ENCODE results near the gene BLOC1S3.
A peak's percentile ranks its signal among the peaks of the same experiment; 100 is the strongest.

BLOC1S3 gene, protein sequence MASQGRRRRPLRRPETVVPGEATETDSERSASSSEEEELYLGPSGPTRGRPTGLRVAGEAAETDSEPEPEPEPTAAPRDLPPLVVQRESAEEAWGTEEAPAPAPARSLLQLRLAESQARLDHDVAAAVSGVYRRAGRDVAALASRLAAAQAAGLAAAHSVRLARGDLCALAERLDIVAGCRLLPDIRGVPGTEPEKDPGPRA

DNA sequence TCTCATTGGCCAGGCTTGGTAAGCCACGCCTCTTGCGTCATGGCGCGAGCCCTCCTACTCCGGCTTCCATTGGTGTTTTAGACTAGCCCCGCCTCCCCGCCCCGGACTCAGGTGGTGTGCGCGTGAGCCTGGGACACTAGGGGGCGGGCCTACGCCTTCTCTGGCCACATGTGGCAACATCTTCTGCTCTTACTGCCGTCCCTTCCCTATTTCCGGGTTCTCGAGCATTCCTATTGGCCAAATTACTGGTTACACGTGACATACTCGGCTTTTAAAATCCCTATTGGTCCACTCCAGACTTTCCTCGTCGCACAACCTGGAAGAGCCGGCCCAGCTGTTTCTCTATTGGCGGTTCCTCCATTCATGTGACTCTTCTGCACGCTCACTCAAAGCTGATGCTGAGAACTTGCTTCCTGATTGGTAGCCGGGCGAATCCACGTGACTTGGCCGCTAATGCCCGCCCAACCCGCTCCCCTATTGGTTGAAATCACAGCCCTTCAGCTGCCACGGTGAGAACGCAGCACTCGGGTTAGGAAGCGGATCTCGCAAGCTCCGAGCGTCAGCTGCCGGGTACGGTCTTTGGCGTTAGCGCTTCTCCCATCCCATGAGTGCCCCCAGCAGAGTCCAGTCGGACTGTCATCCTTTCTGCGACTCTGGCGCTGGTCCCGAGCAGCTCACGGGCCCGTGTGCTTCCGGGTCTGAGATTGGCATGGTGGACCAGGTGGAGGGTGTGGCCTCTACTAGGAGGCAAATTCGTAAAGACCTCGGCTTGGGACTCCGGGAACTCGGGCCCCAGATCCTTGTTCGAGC is at the start of gene BLOC1S3:
Gene BLOC1S3, plus strand, starts transcription at position 523 of the 810 bp plus-strand sequence. CDS start 513 bp downstream, outside the sequence.
- TF ChIP-seq, protein P1, sequence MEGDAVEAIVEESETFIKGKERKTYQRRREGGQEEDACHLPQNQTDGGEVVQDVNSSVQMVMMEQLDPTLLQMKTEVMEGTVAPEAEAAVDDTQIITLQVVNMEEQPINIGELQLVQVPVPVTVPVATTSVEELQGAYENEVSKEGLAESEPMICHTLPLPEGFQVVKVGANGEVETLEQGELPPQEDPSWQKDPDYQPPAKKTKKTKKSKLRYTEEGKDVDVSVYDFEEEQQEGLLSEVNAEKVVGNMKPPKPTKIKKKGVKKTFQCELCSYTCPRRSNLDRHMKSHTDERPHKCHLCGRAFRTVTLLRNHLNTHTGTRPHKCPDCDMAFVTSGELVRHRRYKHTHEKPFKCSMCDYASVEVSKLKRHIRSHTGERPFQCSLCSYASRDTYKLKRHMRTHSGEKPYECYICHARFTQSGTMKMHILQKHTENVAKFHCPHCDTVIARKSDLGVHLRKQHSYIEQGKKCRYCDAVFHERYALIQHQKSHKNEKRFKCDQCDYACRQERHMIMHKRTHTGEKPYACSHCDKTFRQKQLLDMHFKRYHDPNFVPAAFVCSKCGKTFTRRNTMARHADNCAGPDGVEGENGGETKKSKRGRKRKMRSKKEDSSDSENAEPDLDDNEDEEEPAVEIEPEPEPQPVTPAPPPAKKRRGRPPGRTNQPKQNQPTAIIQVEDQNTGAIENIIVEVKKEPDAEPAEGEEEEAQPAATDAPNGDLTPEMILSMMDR (conservative IDR thresholded peaks at IDR 0.05) = no peak; the same call in 1 of the 2 replicates
- TF ChIP-seq ZFX (IDR thresholded peaks at IDR 0.05) = no peak
- peak within 1 kb of the TSS; percentile 88 for H3K27ac ChIP-seq

DNA sequence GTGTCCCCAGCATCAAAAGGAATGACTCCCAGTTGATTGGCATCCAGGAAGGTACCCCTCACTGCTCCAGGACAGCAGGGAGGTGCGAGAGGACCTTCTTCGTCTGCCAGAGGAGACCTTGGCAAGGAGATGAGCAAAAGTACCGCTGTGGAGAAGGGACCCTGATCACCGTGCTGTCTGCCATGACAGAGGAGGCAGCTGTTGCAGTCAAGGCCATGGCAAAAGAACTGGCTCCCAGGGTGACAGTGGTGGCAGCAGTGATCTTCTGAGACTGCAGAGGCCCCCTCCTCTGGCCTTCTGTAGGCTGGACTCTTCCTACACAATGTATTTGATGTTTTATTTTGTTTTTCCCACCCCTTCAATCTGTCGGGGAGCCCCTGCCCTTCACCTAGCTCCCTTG is 49.8 kb upstream of the BLOC1S3 start:
- TF ChIP-seq ZFX (IDR thresholded peaks at IDR 0.05) = no peak
- TF ChIP-seq, protein P1 (conservative IDR thresholded peaks at IDR 0.05) = no peak

DNA sequence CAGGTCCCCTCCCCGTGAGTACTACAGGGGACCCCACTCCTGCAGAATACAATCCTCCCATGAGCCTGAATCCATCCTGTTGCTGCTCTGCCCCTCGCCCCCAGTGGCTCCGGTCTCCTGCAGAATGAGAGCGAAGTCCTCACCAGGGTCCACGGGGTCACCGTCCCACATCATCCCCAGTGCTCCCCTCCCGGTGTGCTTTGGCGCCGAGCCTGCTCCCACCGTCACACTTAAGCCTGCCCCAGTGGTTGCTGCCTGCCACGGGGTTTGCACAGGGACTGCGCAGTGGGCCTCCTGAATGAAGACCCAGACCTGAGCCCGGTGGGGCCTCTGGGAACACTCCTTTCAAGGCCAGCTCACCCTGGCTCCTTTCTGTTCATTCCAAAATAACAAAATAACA is 48.3 kb upstream of the BLOC1S3 start:
- no peak overlapping the region for H3K27ac ChIP-seq
- TF ChIP-seq, protein P1 (conservative IDR thresholded peaks at IDR 0.05) = no peak
- TF ChIP-seq ZFX (IDR thresholded peaks at IDR 0.05) = no peak

More for the DNA sequence above, 49.8 kb upstream of the BLOC1S3 start:
- no peak overlapping the region for H3K27ac ChIP-seq

DNA sequence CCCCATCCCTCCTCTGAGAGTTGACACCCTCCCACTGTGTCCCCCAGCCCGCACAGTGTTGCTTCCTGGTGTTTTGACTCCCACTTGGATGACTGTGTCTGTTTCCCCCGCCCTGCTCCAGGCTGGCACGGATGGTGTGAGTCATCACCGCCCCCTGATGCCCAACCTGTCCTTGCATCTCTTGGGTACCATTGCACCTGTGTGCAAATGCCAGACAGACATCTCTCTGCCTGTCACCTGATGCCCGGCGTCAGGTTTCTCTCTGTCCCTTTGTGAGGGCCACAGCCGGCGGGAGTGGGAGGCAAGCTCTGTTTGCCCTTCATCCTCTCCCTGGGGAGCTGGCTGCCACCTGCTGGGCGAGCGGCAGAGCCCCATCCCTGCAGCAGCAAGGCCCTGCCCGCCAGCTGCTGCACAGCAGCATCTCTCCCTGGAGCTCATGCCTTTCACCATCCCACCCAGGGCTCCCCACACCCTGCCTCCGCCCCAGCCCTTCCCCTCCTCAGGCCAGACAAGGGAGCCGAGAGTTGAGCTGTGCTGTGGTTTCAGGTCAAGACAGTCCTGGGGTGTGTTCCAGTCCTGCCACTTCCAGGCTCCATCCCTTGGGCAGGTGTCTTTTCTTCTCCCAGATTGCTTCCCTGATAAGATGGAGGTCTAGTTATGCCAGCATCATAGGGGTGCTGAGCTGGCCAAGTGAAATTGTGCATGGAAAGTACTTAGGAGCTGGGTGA is 47.5 kb upstream of the BLOC1S3 start:
- no peak overlapping the region for H3K27ac ChIP-seq
- TF ChIP-seq ZFX (IDR thresholded peaks at IDR 0.05) = no peak
- TF ChIP-seq, protein P1 (conservative IDR thresholded peaks at IDR 0.05) = no peak; the same call in 1 of the 2 replicates

DNA sequence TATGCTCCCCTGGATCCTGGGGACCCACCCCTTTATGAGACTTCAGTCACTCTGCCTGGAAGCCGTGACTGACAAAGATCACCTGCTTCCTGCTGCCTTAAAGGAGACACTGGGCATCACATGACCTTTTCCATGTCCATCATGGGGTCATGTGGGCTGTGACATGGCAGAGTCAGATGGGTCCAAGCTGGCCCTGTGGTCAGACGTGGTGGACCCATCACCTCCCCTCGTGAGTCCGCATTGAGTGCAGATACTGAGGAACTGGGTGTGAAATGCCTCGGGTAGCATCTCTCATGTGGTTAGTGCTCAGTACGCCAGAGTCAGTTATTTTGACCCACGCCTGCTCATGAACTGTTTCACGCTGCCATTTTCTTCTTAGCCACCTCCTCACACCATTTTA is 44.9 kb upstream of the BLOC1S3 start:
- TF ChIP-seq, protein P1 (conservative IDR thresholded peaks at IDR 0.05) = no peak
- no peak for TF ChIP-seq ZFX (IDR thresholded peaks at IDR 0.05)
- H3K27ac ChIP-seq = no peak overlapping the region

DNA sequence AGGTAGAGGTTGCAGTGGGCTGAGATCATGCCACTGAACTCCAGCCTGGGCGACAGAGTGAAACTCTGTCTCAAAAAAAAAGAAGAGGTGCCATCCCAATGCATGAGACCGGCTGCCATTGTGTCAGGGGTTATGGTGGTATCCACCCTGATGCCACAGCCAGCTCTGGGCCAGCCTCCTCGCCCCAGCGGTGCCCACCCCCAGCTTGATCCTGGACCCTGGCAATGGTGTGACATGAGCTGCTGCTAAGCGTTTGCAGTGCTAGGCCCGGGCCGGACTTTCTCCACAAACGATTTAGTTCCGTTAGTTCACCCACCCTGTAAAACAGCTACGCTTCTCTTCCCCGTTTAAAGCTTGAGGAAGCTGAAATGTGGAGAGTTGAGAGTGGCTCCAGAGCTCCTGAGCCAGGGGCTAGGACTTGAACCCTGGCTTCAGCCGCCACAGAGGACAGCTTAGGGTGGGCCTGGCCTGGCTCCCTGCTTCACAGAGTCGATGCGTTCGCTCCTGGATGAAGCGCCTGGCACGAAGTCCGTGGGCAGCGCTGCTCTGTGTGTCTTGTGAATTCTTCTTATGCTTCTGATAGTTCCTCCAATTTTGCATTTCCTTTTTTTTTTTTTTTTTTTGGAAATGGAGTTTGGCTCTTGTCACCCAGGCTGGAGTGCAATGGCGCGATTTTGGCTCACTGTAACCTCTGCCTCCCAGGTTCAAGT is 43.3 kb upstream of the BLOC1S3 start:
- H3K27ac ChIP-seq = no peak overlapping the region
- TF ChIP-seq, protein P1 (conservative IDR thresholded peaks at IDR 0.05) = no peak
- no peak for TF ChIP-seq ZFX (IDR thresholded peaks at IDR 0.05)

All from C4-2B (cell line).